ENCODE data around the gene PSD2. TPM values are rescaled to one million over a fixed set of nuclear protein-coding genes. Genes with fewer than 3 reads are reported as not detected.
A peak's percentile ranks its signal among the peaks of the same experiment; 100 is the strongest.

Gene PSD2
- total RNA-seq, 2 donors from 2014 or later = 0.05 to 0.11 TPM

GRCh38 chr5:139762615-139763170, 32.9 kb upstream of the PSD2 start:
- no peaks in the 10 kb centered on the region for H3K9me3 ChIP-seq
- peaks cover 12% of the 10 kb centered on the region for H3K27me3 ChIP-seq
- DNase-seq = no peak
- H3K9ac ChIP-seq (ENCODE audit: low read depth in 2 of 2, low read length in 2 of 2) = no peak overlapping the region
- H3K27ac ChIP-seq = no peak overlapping the region
- no peak for TF ChIP-seq CTCF (IDR thresholded peaks at IDR 0.05)
- H3K4me1 ChIP-seq = no peaks in the 10 kb centered on the region
- H3K4me3 ChIP-seq = no peak overlapping the region
- no peaks in the 10 kb centered on the region for H3K36me3 ChIP-seq
- intact Hi-C loops (cut with DNase I) = loop anchor here (10.0 kb wide), 1 partner anchor 238 kb away; no protein-coding TSS in a partner anchor

GRCh38 chr5:139763280-139763929, 32.2 kb upstream of the PSD2 start:
- Histone ChIP-seq H3K36me3 (no peaks in the 10 kb centered on the region), H3K27me3 (peaks cover 12% of the 10 kb centered on the region), H3K4me3 (no peak overlapping the region), H3K4me1 (no peaks in the 10 kb centered on the region), H3K9ac (ENCODE audit: low read depth in 2 of 2, low read length in 2 of 2) (no peak overlapping the region), H3K9me3 (no peaks in the 10 kb centered on the region), H3K27ac (no peak overlapping the region)
- intact Hi-C loops (cut with DNase I) = loop anchor here (10.0 kb wide), 1 partner anchor 239 kb away; no protein-coding TSS in a partner anchor
- TF ChIP-seq CTCF (IDR thresholded peaks at IDR 0.05) = no peak
- no peak for DNase-seq

DNA sequence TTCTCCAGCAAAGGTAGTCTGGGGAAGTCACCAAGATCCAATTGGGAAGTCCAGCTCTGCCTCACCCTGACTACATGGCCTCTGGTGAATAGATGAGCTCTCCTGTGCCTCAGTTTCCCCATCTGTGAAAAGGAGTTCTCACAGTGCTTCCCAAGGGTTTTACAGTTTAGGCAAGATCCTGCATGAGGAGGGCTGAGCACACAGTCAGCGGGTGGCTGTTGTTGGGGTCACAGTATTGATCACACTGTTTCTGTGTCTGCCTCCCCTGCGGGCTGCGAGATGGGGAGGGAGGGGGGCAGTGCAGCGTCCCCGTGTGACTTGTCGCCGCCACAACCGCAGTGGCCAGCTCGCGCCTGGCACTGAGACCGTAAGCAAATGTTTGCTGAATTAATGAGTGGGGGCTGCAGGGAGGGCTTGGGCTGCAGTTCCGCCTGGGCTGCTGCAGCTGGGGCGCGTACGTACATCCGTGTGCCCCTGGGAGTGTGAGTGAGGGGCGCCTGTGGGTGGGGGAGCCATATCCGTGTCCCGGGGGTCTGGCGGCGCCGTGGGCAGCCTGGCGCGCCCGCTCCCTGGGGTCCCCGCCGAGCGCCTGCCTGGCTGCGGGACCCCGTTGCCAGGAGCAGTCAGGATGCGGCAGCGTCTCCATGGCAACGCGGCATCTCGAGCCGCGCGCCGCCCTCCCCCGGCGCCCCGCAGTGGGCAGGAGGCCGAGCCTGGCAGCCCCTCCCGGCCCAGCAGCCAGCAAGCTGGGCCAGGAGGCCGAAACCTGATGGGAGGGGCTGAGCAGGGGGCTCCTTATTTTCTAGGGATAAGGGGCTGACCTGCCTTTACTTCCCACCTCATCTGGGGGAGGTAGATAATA, 31.4 kb upstream of the PSD2 start:
- intact Hi-C loops (cut with DNase I) = loop anchor here (10.0 kb wide), 1 partner anchor 239 kb away; no protein-coding TSS in a partner anchor
- no peak overlapping the region for H3K4me3 ChIP-seq
- peaks cover 12% of the 10 kb centered on the region for H3K27me3 ChIP-seq
- no peaks in the 10 kb centered on the region for H3K36me3 ChIP-seq
- DNase-seq = no peak
- H3K4me1 ChIP-seq = no peaks in the 10 kb centered on the region
- peak overlapping the region in 1 of 2 donors; percentile 35 for H3K9ac ChIP-seq (ENCODE audit: low read depth in 2 of 2, low read length in 2 of 2)
- TF ChIP-seq CTCF (IDR thresholded peaks at IDR 0.05) = no peak
- H3K27ac ChIP-seq = no peak overlapping the region
- no peaks in the 10 kb centered on the region for H3K9me3 ChIP-seq

- TF ChIP-seq CTCF (IDR thresholded peaks at IDR 0.05) = no peak
- H3K4me3 ChIP-seq = no peak overlapping the region
- no peak overlapping the region for H3K27ac ChIP-seq
- no peaks in the 10 kb centered on the region for H3K36me3 ChIP-seq
- peaks cover 12% of the 10 kb centered on the region for H3K27me3 ChIP-seq
- H3K9ac ChIP-seq (ENCODE audit: low read depth in 2 of 2, low read length in 2 of 2) = peak overlapping the region in 1 of 2 donors; percentile 35
- intact Hi-C loops (cut with DNase I) = loop anchor here (1.0 to 10.0 kb wide), 3 partner anchors 73 to 240 kb away; no protein-coding TSS in a partner anchor
- no peaks in the 10 kb centered on the region for H3K4me1 ChIP-seq
- no peak for DNase-seq
- no peaks in the 10 kb centered on the region for H3K9me3 ChIP-seq
These were observed 30.7 kb upstream of the PSD2 start for GRCh38 chr5:139764886-139765408.

Data from colonic mucosa (tissue), 4 donors.